T follicular helper cell (primary cell): ENCODE measurements around the gene FZR1.

Source experiments
- DNase-seq: peaks from one replicate; pipeline ENCODE4 v3.0.0-alpha.2; 2020; ENCODE audit warnings: low read depth
- total RNA-seq, 2 experiments: gene quantifications; one replicate each; lab custom pipeline; 2026; lab: John Stamatoyannopoulos, UW

Gene FZR1
- total RNA-seq = 39.7 to 87.2 reads per million in 2 experiments

- DNase-seq = peak; percentile 99
Observed at GRCh38 chr19:3505598-3506383, at the start of gene FZR1. TSS of gene FZR1 (plus strand) at chr19:3506311. CDS start at chr19:3522990, 16,679 bp downstream.

- DNase-seq = no peak
Observed at GRCh38 chr19:3456925-3457527, 49.1 kb upstream of the FZR1 start.

GRCh38 chr19:3457528-3458228 lies 48.4 kb upstream of the FZR1 start:
- DNase-seq = no peak

- no peak for DNase-seq
Observed at GRCh38 chr19:3458229-3459088, 47.7 kb upstream of the FZR1 start.

- DNase-seq = no peak
Observed at GRCh38 chr19:3459089-3459881, 46.8 kb upstream of the FZR1 start.

- no peak for DNase-seq
Observed at GRCh38 chr19:3459965-3460582, 46.0 kb upstream of the FZR1 start.

GRCh38 chr19:3462991-3463713 lies 43.0 kb upstream of the FZR1 start:
- DNase-seq = no peak

GRCh38 chr19:3463714-3464586 lies 42.2 kb upstream of the FZR1 start:
- DNase-seq = no peak

- no peak for DNase-seq
Observed at GRCh38 chr19:3464587-3465235, 41.4 kb upstream of the FZR1 start.

GRCh38 chr19:3465552-3465951 lies 40.6 kb upstream of the FZR1 start:
- no peak for DNase-seq

GRCh38 chr19:3466635-3467034 lies 39.5 kb upstream of the FZR1 start:
- DNase-seq = no peak

- DNase-seq = no peak
Observed at GRCh38 chr19:3467437-3468198, 38.5 kb upstream of the FZR1 start.

- DNase-seq = no peak
Observed at GRCh38 chr19:3468211-3468610, 37.9 kb upstream of the FZR1 start.

GRCh38 chr19:3469638-3470499 lies 36.2 kb upstream of the FZR1 start:
- no peak for DNase-seq

GRCh38 chr19:3470500-3471128 lies 35.5 kb upstream of the FZR1 start:
- no peak for DNase-seq
